H1 (cell line): Measurements from ENCODE around the gene PANK3. TPM values are rescaled to one million over a fixed set of nuclear protein-coding genes. Genes with fewer than 3 reads are reported as not detected.

Source experiments
- ATF3 ChIP-seq: IDR thresholded peaks from 2 replicates; pipeline ENCODE4 v1.6.1; 2011; ENCODE audit warnings: low read depth, mild to moderate bottlenecking, low read length; ENCODE audit not compliant: insufficient read depth
- BRCA1 ChIP-seq: IDR thresholded peaks from 2 replicates; pipeline ENCODE4 v1.6.1; 2012; ENCODE audit warnings: low read depth, low read length, improper control_type of control experiment
- CBX8 ChIP-seq: fragments of 300-800, 300-1000 bp; sonication (generic); IDR thresholded peaks from 2 replicates; pipeline ENCODE4 v1.7.1; 2016; ENCODE audit warnings: low read depth, low read length, borderline replicate concordance
- CHD1 ChIP-seq: IDR thresholded peaks from 2 replicates; pipeline ENCODE4 v1.6.1; 2012; ENCODE audit warnings: low read depth, low read length, improper control_type of control experiment
- CTCF ChIP-seq, 3 experiments: IDR thresholded peaks; 1 replicate in 2 of 3; 2 replicates in 1 of 3; pipeline versions ENCODE4 v1.5.1 to v1.6.1; 2011; ENCODE audit warnings: low read length in 3 of 3, mild to moderate bottlenecking in 3 of 3, inconsistent platforms in 2 of 3, low read depth in 1 of 3, moderate library complexity in 1 of 3; ENCODE audit not compliant: insufficient read depth in 1 of 3; ENCODE audit errors: control extremely low read depth in 1 of 3
- EGR1 ChIP-seq: IDR thresholded peaks from 2 replicates; pipeline ENCODE4 v1.6.1; 2011; ENCODE audit warnings: low read depth, low read length, borderline replicate concordance
- EP300 ChIP-seq, 2 experiments: IDR thresholded peaks; 1 replicate in 1 of 2; 2 replicates in 1 of 2; pipeline ENCODE4 v1.6.1; 2011 to 2012; ENCODE audit warnings: low read depth in 2 of 2, low read length in 2 of 2, mild to moderate bottlenecking in 2 of 2, borderline replicate concordance in 1 of 2, inconsistent platforms in 1 of 2, moderate library complexity in 1 of 2
- GABPA ChIP-seq: IDR thresholded peaks from 2 replicates; pipeline ENCODE4 v1.6.1; 2011; ENCODE audit warnings: mild to moderate bottlenecking, low read length, moderate library complexity, borderline replicate concordance; ENCODE audit not compliant: insufficient read depth
- KDM5A ChIP-seq: fragments of 200-600 bp; IDR thresholded peaks from 2 replicates; pipeline ENCODE4 v1.7.1; 2012; ENCODE audit warnings: mild to moderate bottlenecking, low read length, inconsistent platforms, mixed read lengths
- NRF1 ChIP-seq: IDR thresholded peaks from 2 replicates; pipeline ENCODE4 v1.6.1; 2011; ENCODE audit warnings: mild to moderate bottlenecking, low read depth, low read length, improper control_type of control experiment
- POLR2A ChIP-seq, 2 experiments: IDR thresholded peaks; 1 replicate in 1 of 2; 2 replicates in 1 of 2; pipeline ENCODE4 v1.6.1; 2011; ENCODE audit warnings: low read depth in 2 of 2, low read length in 2 of 2, mild to moderate bottlenecking in 2 of 2; ENCODE audit errors: control extremely low read depth in 1 of 2
- POLR2AphosphoS5 ChIP-seq: IDR thresholded peaks from 2 replicates; pipeline ENCODE4 v1.6.1; 2011; ENCODE audit warnings: low read depth, low read length
- RXRA ChIP-seq: IDR thresholded peaks from 2 replicates; pipeline ENCODE4 v1.6.1; 2011; ENCODE audit warnings: low read depth, mild to moderate bottlenecking, low read length, moderate library complexity; ENCODE audit not compliant: insufficient read depth
- SAP30 ChIP-seq: fragments of 300-600 bp; sonication (generic); IDR thresholded peaks from 2 replicates; pipeline ENCODE4 v1.7.1; 2012; ENCODE audit warnings: low read length, moderate library complexity, mild to moderate bottlenecking, inconsistent platforms; ENCODE audit not compliant: insufficient read depth, insufficient replicate concordance
- SIN3A ChIP-seq, 2 experiments: IDR thresholded peaks in 1 of 2; conservative IDR thresholded peaks in 1 of 2; 2 replicates each; pipeline ENCODE4 v1.6.1; 2011 to 2012; ENCODE audit warnings: low read length in 2 of 2, improper control_type of control experiment in 1 of 2, low read depth in 1 of 2, mild to moderate bottlenecking in 1 of 2
- SP1 ChIP-seq: IDR thresholded peaks from 2 replicates; pipeline ENCODE4 v1.6.1; 2011; ENCODE audit warnings: low read depth, low read length
- TCF12 ChIP-seq: IDR thresholded peaks from 2 replicates; pipeline ENCODE4 v1.6.1; 2011; ENCODE audit warnings: low read depth, mild to moderate bottlenecking, low read length
- polyA plus RNA-seq, 7 experiments: library from polyadenylated mRNA; depleted of rRNA in 3 of 7; stranded (reverse) in 5 of 7; unstranded in 2 of 7; fragments of >200 nt in 5 of 7; fragments of 200-250 nt in 2 of 7; gene quantifications; 1 replicate in 5 of 7; 2 replicates in 1 of 7; 4 replicates in 1 of 7; pipeline versions ENCODE4 v1.2.1 to v1.2.3, GENCODE V29; 2011 to 2013; ENCODE audit warnings: missing spikeins in 2 of 7, mixed read lengths in 2 of 7
- total RNA-seq: library from RNA; stranded (reverse); fragmentation: NEBNext Ultra II Directional; extraction: Animal tissue kit (Norgen Biotek cat#: 25700); gene quantifications from 2 replicates; pipeline ENCODE4 v1.2.1, GENCODE V29; 2021
- TF ChIP-seq, protein P1 (sequence below): IDR thresholded peaks from 2 replicates; pipeline ENCODE4 v1.6.1; 2012; ENCODE audit warnings: low read length, inconsistent platforms

PANK3 gene
- total and polyA plus RNA-seq, 2 of the 8 experiments (the other 6 are each of a cell fraction or from before 2014, with no cell fraction given): 8.6 to 101 TPM

- TF ChIP-seq EGR1: no peak; the same call in 1 of the 2 replicates
- peak in 1 of 3 experiments; percentile 3; a peak in 1 of 4 replicates for TF ChIP-seq CTCF (IDR thresholded peaks at IDR 0.05; ENCODE audit: control extremely low read depth in 1 of 3, insufficient read depth in 1 of 3, low read depth in 1 of 3, low read length in 3 of 3)
- no peak for TF ChIP-seq TCF12
- TF ChIP-seq BRCA1: no peak
- peak; percentile 37; the same call in 1 of the 2 replicates for TF ChIP-seq POLR2AphosphoS5
- no peak for TF ChIP-seq KDM5A
- peak; percentile 91 for TF ChIP-seq SAP30
- TF ChIP-seq GABPA: no peak
- no peak for TF ChIP-seq RXRA
- TF ChIP-seq CHD1: no peak
- no peak for TF ChIP-seq NRF1
- TF ChIP-seq CBX8: no peak
- no peak for TF ChIP-seq EP300 (IDR thresholded peaks at IDR 0.05; ENCODE audit: borderline replicate concordance in 1 of 2, low read depth in 2 of 2, low read length in 2 of 2)
- TF ChIP-seq, protein P1, sequence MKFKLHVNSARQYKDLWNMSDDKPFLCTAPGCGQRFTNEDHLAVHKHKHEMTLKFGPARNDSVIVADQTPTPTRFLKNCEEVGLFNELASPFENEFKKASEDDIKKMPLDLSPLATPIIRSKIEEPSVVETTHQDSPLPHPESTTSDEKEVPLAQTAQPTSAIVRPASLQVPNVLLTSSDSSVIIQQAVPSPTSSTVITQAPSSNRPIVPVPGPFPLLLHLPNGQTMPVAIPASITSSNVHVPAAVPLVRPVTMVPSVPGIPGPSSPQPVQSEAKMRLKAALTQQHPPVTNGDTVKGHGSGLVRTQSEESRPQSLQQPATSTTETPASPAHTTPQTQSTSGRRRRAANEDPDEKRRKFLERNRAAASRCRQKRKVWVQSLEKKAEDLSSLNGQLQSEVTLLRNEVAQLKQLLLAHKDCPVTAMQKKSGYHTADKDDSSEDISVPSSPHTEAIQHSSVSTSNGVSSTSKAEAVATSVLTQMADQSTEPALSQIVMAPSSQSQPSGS: no peak
- no peak for TF ChIP-seq SP1
- no peak for TF ChIP-seq ATF3
- TF ChIP-seq SIN3A (conservative IDR thresholded peaks at IDR 0.05 in 1 of 2, IDR thresholded peaks at IDR 0.05 in 1 of 2; ENCODE audit: low read depth in 1 of 2, low read length in 2 of 2): peak; percentile 44 to 77; a peak in 2 of 4 replicates
- no peak; a peak in 1 of 3 replicates for TF ChIP-seq POLR2A (IDR thresholded peaks at IDR 0.05; ENCODE audit: control extremely low read depth in 1 of 2, low read depth in 2 of 2, low read length in 2 of 2)
These were observed at the start of gene PANK3 (continued) for GRCh38 chr5:168578538-168579487.
